Ishikawa (cell line): ENCODE measurements around the gene MIS12.

Experiments
- CEBPB ChIP-seq: IDR thresholded peaks from 2 replicates; pipeline ENCODE4 v1.6.1; 2012
- CREB1 ChIP-seq: IDR thresholded peaks from 2 replicates; pipeline ENCODE4 v1.6.1; 2012; ENCODE audit warnings: low read depth
- EGR1 ChIP-seq: IDR thresholded peaks from 2 replicates; pipeline ENCODE4 v1.6.1; 2012
- EP300 ChIP-seq: IDR thresholded peaks from 2 replicates; pipeline ENCODE4 v1.6.1; 2012; ENCODE audit warnings: borderline replicate concordance
- FOXM1 ChIP-seq: IDR thresholded peaks from 2 replicates; pipeline ENCODE4 v1.6.1; 2012; ENCODE audit warnings: low read depth, borderline replicate concordance
- MAX ChIP-seq: IDR thresholded peaks from 2 replicates; pipeline ENCODE4 v1.6.1; 2012
- NFIC ChIP-seq: IDR thresholded peaks from 2 replicates; pipeline ENCODE4 v1.6.1; 2012
- RAD21 ChIP-seq: IDR thresholded peaks from 2 replicates; pipeline ENCODE4 v1.6.1; 2012; ENCODE audit warnings: low read depth
- REST ChIP-seq: IDR thresholded peaks from 2 replicates; pipeline ENCODE4 v1.6.1; 2012; ENCODE audit warnings: low read depth, mild to moderate bottlenecking
- TAF1 ChIP-seq: IDR thresholded peaks from 2 replicates; pipeline ENCODE4 v1.6.1; 2012; ENCODE audit warnings: low read depth, mild to moderate bottlenecking
- TCF12 ChIP-seq: IDR thresholded peaks from 2 replicates; pipeline ENCODE4 v1.6.1; 2012; ENCODE audit warnings: low read depth
- TEAD4 ChIP-seq: IDR thresholded peaks from 2 replicates; pipeline ENCODE4 v1.6.1; 2012
- USF1 ChIP-seq: IDR thresholded peaks from 2 replicates; pipeline ENCODE4 v1.6.1; 2012
- YY1 ChIP-seq: IDR thresholded peaks from 2 replicates; pipeline ENCODE4 v1.6.1; 2012; ENCODE audit warnings: low read depth
- ZBTB7A ChIP-seq: IDR thresholded peaks from 2 replicates; pipeline ENCODE4 v1.6.1; 2012; ENCODE audit warnings: low read depth

MIS12 gene

GRCh38 chr17:5485270-5486205, 828 bp upstream of the MIS12 start, which contains the start of gene DERL2:
TSS of gene DERL2 (minus strand) at chr17:5486178. CDS start at chr17:5486161, 17 bp downstream.
- TF ChIP-seq TEAD4 (0 out of 2 replicates have a peak, but pooled peaks have one; percentile 9), EGR1 (no peak), TAF1 (peak; percentile 78), EP300 (no peak), YY1 (peak; percentile 88)

- no peak for TF ChIP-seq FOXM1
- TF ChIP-seq ZBTB7A, result no peak
These were observed 2.4 kb downstream of the MIS12 start for GRCh38 chr17:5488752-5489151.

- TF ChIP-seq REST (no peak), NFIC (no peak), YY1 (no peak), ZBTB7A (no peak), TEAD4 (no peak), EP300 (no peak), MAX (no peak)
These were observed 6.6 kb downstream of the MIS12 start for GRCh38 chr17:5492970-5493369.

GRCh38 chr17:5499476-5500231, 13.3 kb downstream of the MIS12 start:
- TF ChIP-seq RAD21 (no peak), USF1 (no peak), EGR1 (no peak), MAX (no peak), ZBTB7A (no peak), CEBPB (no peak), FOXM1 (no peak), EP300 (no peak), REST (no peak), TEAD4 (no peak), NFIC (no peak), CREB1 (no peak), YY1 (no peak)

- no peak for TF ChIP-seq TCF12
- no peak for TF ChIP-seq REST
- TF ChIP-seq USF1, result no peak
- no peak for TF ChIP-seq MAX
- TF ChIP-seq RAD21, result no peak
- no peak for TF ChIP-seq YY1
- TF ChIP-seq CREB1, result no peak
- TF ChIP-seq NFIC, result no peak
- no peak for TF ChIP-seq EGR1
- no peak for TF ChIP-seq EP300
- no peak for TF ChIP-seq CEBPB
- TF ChIP-seq FOXM1, result no peak
- no peak for TF ChIP-seq TAF1
- TF ChIP-seq TEAD4, result no peak
These were observed 13.9 kb downstream of the MIS12 start for GRCh38 chr17:5500247-5500588.
